ENCODE results near the gene DSTN. TPM values are rescaled to one million over a fixed set of nuclear protein-coding genes. Genes with fewer than 3 reads are reported as not detected.

DSTN gene
- total RNA-seq, 2 experiments from 2014 or later, result 25.5 to 58.1 TPM

DNA sequence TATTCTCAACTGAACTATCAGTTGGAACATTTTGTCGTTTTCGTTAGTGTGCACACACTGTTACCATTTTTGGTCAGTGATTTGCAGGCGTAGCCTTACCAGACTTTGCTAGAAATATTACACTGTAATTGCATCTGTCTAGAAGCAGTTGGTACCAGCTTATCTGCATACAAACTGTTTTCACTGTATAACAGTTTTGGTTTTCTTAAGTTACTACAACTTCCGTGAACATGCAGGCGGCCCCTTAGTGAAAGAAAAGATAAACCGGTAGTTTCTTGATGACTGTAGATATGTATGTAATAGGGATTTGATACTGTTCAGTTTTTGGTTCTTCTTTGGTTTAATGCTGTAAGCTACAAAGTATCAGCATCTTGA lies 1.3 kb downstream of the DSTN start:
- no peaks in the 10 kb centered on the region for H4K20me1 ChIP-seq (ENCODE audit: insufficient read depth, low read length)
- no peaks in the 10 kb centered on the region for H3K9me3 ChIP-seq (ENCODE audit: low read length)
- H3K4me1 ChIP-seq (ENCODE audit: insufficient read depth, low read length, poor library complexity, severe bottlenecking), result peaks cover 13% of the 10 kb centered on the region
- ChIA-PET POLR2A (interaction anchor here (0.6 to 3.7 kb wide), 9 partner anchors 16 to 896 kb away, joined by 3 to 15 read pairs (median 3); partner anchors contain the start of gene DZANK1), CTCF (ENCODE audit: unreplicated experiment) (interaction anchor here (0.9 kb wide), 1 partner anchor 34 kb away, joined by 4 read pairs; no protein-coding TSS in a partner anchor)
- peak overlapping the region; percentile 94 for H3K4me2 ChIP-seq (ENCODE audit: low read length)
- H3K27ac ChIP-seq (ENCODE audit: low read depth, low read length, poor library complexity, severe bottlenecking), result peak overlapping the region; percentile 35
- peak; percentile 35 for DNase-seq (ENCODE audit: low spot score)
- peak overlapping the region; percentile 85 for H3K4me3 ChIP-seq (ENCODE audit: low read depth, low read length, poor library complexity, severe bottlenecking)
- intact Hi-C loops (cut with micrococcal nuclease; ENCODE audit: unreplicated experiment), result loop anchor here (2.0 kb wide), 1 partner anchor 78 kb away; no protein-coding TSS in a partner anchor
- H3K79me2 ChIP-seq (ENCODE audit: insufficient read depth, low read depth, low read length), result peaks cover 17% of the 10 kb centered on the region; the same call in 1 of the 2 replicates
- no peaks in the 10 kb centered on the region for H3K36me3 ChIP-seq (ENCODE audit: insufficient read depth, low read length)
- no TSS peak for BruUV-seq (replicated peaks)
- no peak for TF ChIP-seq EZH2phosphoT487 (IDR thresholded peaks at IDR 0.05; ENCODE audit: borderline replicate concordance, low read depth, low read length)
- TF ChIP-seq, protein P1, sequence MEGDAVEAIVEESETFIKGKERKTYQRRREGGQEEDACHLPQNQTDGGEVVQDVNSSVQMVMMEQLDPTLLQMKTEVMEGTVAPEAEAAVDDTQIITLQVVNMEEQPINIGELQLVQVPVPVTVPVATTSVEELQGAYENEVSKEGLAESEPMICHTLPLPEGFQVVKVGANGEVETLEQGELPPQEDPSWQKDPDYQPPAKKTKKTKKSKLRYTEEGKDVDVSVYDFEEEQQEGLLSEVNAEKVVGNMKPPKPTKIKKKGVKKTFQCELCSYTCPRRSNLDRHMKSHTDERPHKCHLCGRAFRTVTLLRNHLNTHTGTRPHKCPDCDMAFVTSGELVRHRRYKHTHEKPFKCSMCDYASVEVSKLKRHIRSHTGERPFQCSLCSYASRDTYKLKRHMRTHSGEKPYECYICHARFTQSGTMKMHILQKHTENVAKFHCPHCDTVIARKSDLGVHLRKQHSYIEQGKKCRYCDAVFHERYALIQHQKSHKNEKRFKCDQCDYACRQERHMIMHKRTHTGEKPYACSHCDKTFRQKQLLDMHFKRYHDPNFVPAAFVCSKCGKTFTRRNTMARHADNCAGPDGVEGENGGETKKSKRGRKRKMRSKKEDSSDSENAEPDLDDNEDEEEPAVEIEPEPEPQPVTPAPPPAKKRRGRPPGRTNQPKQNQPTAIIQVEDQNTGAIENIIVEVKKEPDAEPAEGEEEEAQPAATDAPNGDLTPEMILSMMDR (conservative IDR thresholded peaks at IDR 0.05; ENCODE audit: low read length), result no peak
- peak overlapping the region; percentile 79; the same call in 1 of the 2 replicates for H2AFZ ChIP-seq (ENCODE audit: low read length)
- H3K9me2 ChIP-seq (ENCODE audit: insufficient read depth, low read length), result no peaks in the 10 kb centered on the region

DNA sequence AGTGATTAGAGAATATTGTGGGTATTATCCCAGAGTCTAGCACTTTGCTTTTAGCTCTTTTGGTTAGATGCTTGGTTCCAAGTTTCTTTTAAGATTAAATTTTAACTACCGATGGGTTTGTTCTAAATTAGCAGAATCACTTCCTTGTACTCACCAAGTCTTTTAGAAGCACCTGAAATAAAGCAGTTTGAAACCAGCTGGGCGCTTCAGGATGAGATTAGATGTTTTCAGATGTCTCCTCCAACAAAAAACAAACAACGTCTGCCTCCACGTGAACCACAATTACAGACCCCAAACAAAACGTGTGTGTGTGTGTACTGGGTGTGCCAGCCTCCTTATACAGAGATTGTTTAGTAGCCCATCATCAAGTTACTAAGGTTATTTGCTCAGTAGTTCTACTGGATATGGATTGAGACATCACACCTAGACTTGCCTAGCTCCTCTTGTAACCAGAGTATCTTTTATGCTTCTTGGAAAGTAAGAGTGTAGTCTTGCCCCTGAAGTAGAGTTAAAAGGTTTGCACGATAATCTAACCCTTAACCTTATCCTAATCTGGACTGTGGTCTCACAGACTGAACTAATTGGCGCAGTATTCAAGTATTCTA lies 2.3 kb downstream of the DSTN start:
- TSS peak; percentile 53 for BruUV-seq (replicated peaks)
- intact Hi-C loops (cut with micrococcal nuclease; ENCODE audit: unreplicated experiment), result no loop called here
- H3K4me3 ChIP-seq (ENCODE audit: low read depth, low read length, poor library complexity, severe bottlenecking), result peak overlapping the region; percentile 85
- POLR2A ChIA-PET, result interaction anchor here (0.6 to 3.7 kb wide), 4 partner anchors 15 to 1021 kb away, joined by 3 to 15 read pairs (median 4); no protein-coding TSS in a partner anchor
- no peaks in the 10 kb centered on the region for H4K20me1 ChIP-seq (ENCODE audit: insufficient read depth, low read length)
- H3K4me1 ChIP-seq (ENCODE audit: insufficient read depth, low read length, poor library complexity, severe bottlenecking), result peaks cover 13% of the 10 kb centered on the region
- CTCF ChIA-PET (ENCODE audit: unreplicated experiment), result no interaction called here
- H3K4me2 ChIP-seq (ENCODE audit: low read length), result peak overlapping the region; percentile 94
- H3K27ac ChIP-seq (ENCODE audit: low read depth, low read length, poor library complexity, severe bottlenecking), result peak overlapping the region; percentile 35
- no peaks in the 10 kb centered on the region for H3K36me3 ChIP-seq (ENCODE audit: insufficient read depth, low read length)
- H3K9me3 ChIP-seq (ENCODE audit: low read length), result no peaks in the 10 kb centered on the region
- no peak for TF ChIP-seq EZH2phosphoT487 (IDR thresholded peaks at IDR 0.05; ENCODE audit: borderline replicate concordance, low read depth, low read length)
- TF ChIP-seq, protein P1 (conservative IDR thresholded peaks at IDR 0.05; ENCODE audit: low read length), result no peak
- H3K9me2 ChIP-seq (ENCODE audit: insufficient read depth, low read length), result no peaks in the 10 kb centered on the region
- peak overlapping the region; percentile 38; the same call in 1 of the 2 replicates for H2AFZ ChIP-seq (ENCODE audit: low read length)
- H3K79me2 ChIP-seq (ENCODE audit: insufficient read depth, low read depth, low read length), result peaks cover 17% of the 10 kb centered on the region; the same call in 1 of the 2 replicates
- peak; percentile 28 for DNase-seq (ENCODE audit: low spot score)

DNA sequence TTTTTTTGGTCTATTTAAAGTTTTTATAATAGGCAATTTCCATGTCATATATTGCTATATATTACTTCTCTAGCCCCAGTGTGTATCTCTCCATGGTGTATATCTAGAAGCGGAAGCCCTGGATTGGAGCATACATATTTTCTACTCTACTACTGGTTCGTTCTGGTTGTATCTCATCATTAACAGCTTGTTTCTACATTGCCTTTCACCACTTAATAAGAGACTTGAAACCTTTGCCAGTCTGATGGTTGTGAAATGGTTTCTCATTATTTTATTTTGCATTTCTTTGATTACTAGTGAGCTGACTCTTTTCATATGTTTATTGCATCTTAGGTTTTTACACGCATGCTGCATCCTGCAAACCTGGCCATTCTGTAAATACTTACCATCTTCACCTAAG lies 3.6 kb downstream of the DSTN start:
- H3K4me2 ChIP-seq (ENCODE audit: low read length), result no peak overlapping the region
- H2AFZ ChIP-seq (ENCODE audit: low read length), result no peak overlapping the region
- H3K4me3 ChIP-seq (ENCODE audit: low read depth, low read length, poor library complexity, severe bottlenecking), result no peak overlapping the region
- CTCF ChIA-PET (ENCODE audit: unreplicated experiment), result interaction anchor here (0.6 kb wide), 2 partner anchors 61 to 104 kb away, joined by 3 read pairs; no protein-coding TSS in a partner anchor
- H3K36me3 ChIP-seq (ENCODE audit: insufficient read depth, low read length), result no peaks in the 10 kb centered on the region
- peaks cover 17% of the 10 kb centered on the region; the same call in 1 of the 2 replicates for H3K79me2 ChIP-seq (ENCODE audit: insufficient read depth, low read depth, low read length)
- H3K9me3 ChIP-seq (ENCODE audit: low read length), result no peaks in the 10 kb centered on the region
- H3K4me1 ChIP-seq (ENCODE audit: insufficient read depth, low read length, poor library complexity, severe bottlenecking), result peaks cover 13% of the 10 kb centered on the region
- H3K27ac ChIP-seq (ENCODE audit: low read depth, low read length, poor library complexity, severe bottlenecking), result no peak overlapping the region
- BruUV-seq (replicated peaks), result no TSS peak
- no peaks in the 10 kb centered on the region for H3K9me2 ChIP-seq (ENCODE audit: insufficient read depth, low read length)
- intact Hi-C loops (cut with micrococcal nuclease; ENCODE audit: unreplicated experiment), result no loop called here
- POLR2A ChIA-PET, result interaction anchor here (0.6 to 3.7 kb wide), 7 partner anchors 10 to 398 kb away, joined by 3 to 15 read pairs (median 4); no protein-coding TSS in a partner anchor
- TF ChIP-seq, protein P1 (conservative IDR thresholded peaks at IDR 0.05; ENCODE audit: low read length), result no peak
- no peak for TF ChIP-seq EZH2phosphoT487 (IDR thresholded peaks at IDR 0.05; ENCODE audit: borderline replicate concordance, low read depth, low read length)
- H4K20me1 ChIP-seq (ENCODE audit: insufficient read depth, low read length), result no peaks in the 10 kb centered on the region
- no peak for DNase-seq (ENCODE audit: low spot score)

Data from OCI-LY7 (cell line).